ENCODE measurements around the gene ACOT11.

Gene ACOT11

DNA sequence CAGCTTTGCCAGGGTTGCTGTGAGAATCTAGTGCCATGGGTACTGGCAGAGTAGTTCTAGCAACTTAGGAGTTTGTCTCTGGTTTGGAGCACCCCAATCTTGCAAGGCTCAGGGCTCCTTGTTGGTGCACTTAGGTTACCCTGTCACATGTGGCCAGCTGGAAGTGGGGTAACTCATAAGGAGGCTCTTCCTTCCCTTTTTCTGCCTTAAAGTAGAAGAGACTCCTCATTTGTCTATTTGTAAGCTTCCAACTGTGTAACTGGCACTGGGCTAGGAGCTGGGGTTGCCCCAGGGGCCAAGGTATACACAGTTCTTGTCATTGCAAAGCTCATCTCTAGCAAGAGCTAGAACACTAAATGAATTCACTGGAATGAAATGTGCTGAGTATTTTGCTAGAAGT lies 104.1 kb downstream of the ACOT11 start:
- no peak for DNase-seq

DNA sequence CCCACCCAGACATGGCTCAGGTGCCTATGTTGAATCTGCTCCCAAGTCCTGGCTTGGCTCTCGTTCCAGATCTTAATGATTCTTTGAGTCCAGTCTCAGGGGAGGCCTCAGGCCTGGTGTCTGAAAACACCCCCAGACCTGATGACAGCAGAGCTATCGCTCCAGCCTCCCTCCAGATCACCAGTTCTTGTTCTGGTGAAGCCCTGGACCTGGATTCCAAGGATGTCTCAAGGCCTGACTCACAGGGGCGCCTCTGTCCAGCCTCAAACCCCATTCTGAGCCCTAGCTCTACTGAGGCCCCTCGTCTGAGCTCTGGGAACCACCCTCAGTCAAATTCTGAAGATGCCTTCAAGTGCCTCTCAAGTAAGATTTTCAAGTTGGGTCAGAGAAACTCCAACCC lies 105.0 kb downstream of the ACOT11 start:
- DNase-seq: no peak

GRCh38 chr1:54658164-54658913 lies 110.3 kb downstream of the ACOT11 start:
- DNase-seq: no peak

Measured in activated T-cell treated with anti-CD3 and anti-CD28 coated beads for 4 hours (primary cell).